Pancreas (tissue), 10 donors: ENCODE results near the gene MC4R. TPM values are rescaled to one million over a fixed set of nuclear protein-coding genes. Genes with fewer than 3 reads are reported as not detected.

ENCODE experiments used
- ATAC-seq, 4 donors: fragments of 200-7000 bp; cut with Tn5 transposase; one replicate each; pipeline versions ENCODE4 v1.8.0 to v1.9.1; 2020; ENCODE audit warnings: mild to moderate bottlenecking in 4 of 4, moderate library complexity in 4 of 4
- DNase-seq, 6 donors: peaks; one replicate each; pipeline ENCODE4 v3.0.0-alpha.2; 2020
- FAIRE-seq: peaks from 2 replicates; lab custom pipeline; 2012; peaks lifted over from hg19 to GRCh38; lab: Jason Lieb, UNC
- H3K27ac ChIP-seq, 4 donors: fragments of 200-600 bp; sonication (generic); 1 replicate in 3 of 4; 2 replicates in 1 of 4; pipeline versions ENCODE4 v1.5.0 to v1.8.0; 2020
- H3K27me3 ChIP-seq, 4 donors: fragments of 200-600 bp; one replicate each; pipeline ENCODE4 v1.8.0; 2021
- H3K36me3 ChIP-seq, 3 donors: fragments of 200-600 bp; sonication (generic) in 1 of 3; one replicate each; pipeline versions ENCODE4 v1.5.0 to v1.8.0; 2020 to 2021
- H3K4me1 ChIP-seq, 3 donors: fragments of 200-600 bp; one replicate each; pipeline ENCODE4 v1.8.0; 2021
- H3K4me3 ChIP-seq, 4 donors: fragments of 200-600 bp; sonication (generic) in 2 of 4; one replicate each; pipeline versions ENCODE4 v1.5.0 to v1.8.0; 2020 to 2021
- H3K9me3 ChIP-seq, 4 donors: fragments of 200-600 bp; one replicate each; pipeline ENCODE4 v1.8.0; 2021
- CTCF ChIP-seq, 4 donors: fragments of 200-600 bp; sonication (generic) in 3 of 4; IDR thresholded peaks; one replicate each; pipeline versions ENCODE4 v1.5.0 to v1.8.0; 2021; ENCODE audit warnings: antibody characterized with exemption in 4 of 4
- WGBS, 2 donors: extraction: QIAGEN DNeasy Blood & Tissue Kit; methylation state at CpG; one replicate each; pipeline ENCODE4 v1.1.7; 2013; 5-methylcytosine and 5-hydroxymethylcytosine counted together
- intact Hi-C, 3 donors: fragments of 100-400 bp; cut with DNase I; formaldehyde crosslinking; loops; one replicate each; pipeline versions ENCODE4 v1.11.1 to v1.14.2; 2022
- polyA plus RNA-seq, 2 donors: library from polyadenylated mRNA; stranded (reverse); fragments of 200-250 nt; gene quantifications; one replicate each; pipeline ENCODE4 v1.2.3, GENCODE V29; 2013
- total RNA-seq, 6 donors: library from RNA; stranded (reverse); fragmentation: NEBNext Ultra II Directional in 4 of 6; extraction: Animal tissue kit (Norgen Biotek cat#: 25700) in 4 of 6; gene quantifications; one replicate each; pipeline versions ENCODE4 v1.2.1 to v1.2.4, GENCODE V29; 2021 to 2023
- donor health status: healthy with polysubstance abuse.
- donor health status: DM: no; HTN: no; CAD: no; lungs with moderate emphysema.
- donor health status: DM: no; HTN: no; CAD: no.
- donor health status: control.
- donor health status: control.
- donor health status: Bipolar disorder and iron deficiency.
- donor health status: DM: yes; HTN: yes; CAD: no.
- donor health status: DM: no; HTN: no; CAD: no.
- donor health status: DM: no; HTN: no; CAD: no.
- donor health status: DM: yes; HTN: yes; CAD: no.

The MC4R gene
- total and polyA plus RNA-seq, 8 donors: 0.05 TPM; not detected in 7

- DNase-seq (no peak), FAIRE-seq (no peak), ATAC-seq (no peak)
- intact Hi-C loops: no loop called here
- 35 to 50% methylated on average over 5 of the region's 5 CpGs for WGBS, 2 donors
- no peak overlapping the region for H3K4me3 ChIP-seq
- H3K27ac ChIP-seq: no peak overlapping the region
- H3K36me3 ChIP-seq: no peaks in the 10 kb centered on the region
- H3K4me1 ChIP-seq: no peaks in the 10 kb centered on the region
- no peak for TF ChIP-seq CTCF (IDR thresholded peaks at IDR 0.05)
- no peaks in the 10 kb centered on the region for H3K27me3 ChIP-seq
- no peaks in the 10 kb centered on the region for H3K9me3 ChIP-seq
Measured at GRCh38 chr18:60411715-60412114, 39.1 kb upstream of the MC4R start.

GRCh38 chr18:60406721-60407120, 34.1 kb upstream of the MC4R start:
- Histone ChIP-seq H3K4me1 (no peaks in the 10 kb centered on the region), H3K36me3 (no peaks in the 10 kb centered on the region), H3K4me3 (no peak overlapping the region), H3K27ac (no peak overlapping the region), H3K9me3 (no peaks in the 10 kb centered on the region), H3K27me3 (no peaks in the 10 kb centered on the region)
- 35% methylated on average over 2 of the region's 2 CpGs for WGBS, 2 donors
- ATAC-seq (no peak), DNase-seq (no peak), FAIRE-seq (no peak)
- TF ChIP-seq CTCF (IDR thresholded peaks at IDR 0.05): no peak
- intact Hi-C loops: no loop called here

- FAIRE-seq: no peak
- H3K36me3 ChIP-seq: no peaks in the 10 kb centered on the region
- intact Hi-C loops: no loop called here
Measured at GRCh38 chr18:60404486-60405085, 32.0 kb upstream of the MC4R start.

GRCh38 chr18:60401346-60401745, 28.8 kb upstream of the MC4R start:
- no peak for FAIRE-seq
- DNase-seq: no peak
- ATAC-seq: no peak
- Histone ChIP-seq H3K4me3 (no peak overlapping the region), H3K9me3 (no peaks in the 10 kb centered on the region), H3K36me3 (no peaks in the 10 kb centered on the region), H3K4me1 (no peaks in the 10 kb centered on the region), H3K27ac (no peak overlapping the region), H3K27me3 (no peaks in the 10 kb centered on the region)
- no peak for TF ChIP-seq CTCF (IDR thresholded peaks at IDR 0.05)
- intact Hi-C loops: no loop called here

More at GRCh38 chr18:60404486-60405085, 32.0 kb upstream of the MC4R start:
- TF ChIP-seq CTCF (IDR thresholded peaks at IDR 0.05): no peak
- H3K4me1 ChIP-seq: no peaks in the 10 kb centered on the region
- 37 to 51% methylated on average over 6 of the region's 6 CpGs for WGBS, 2 donors
- H3K9me3 ChIP-seq: no peaks in the 10 kb centered on the region
- DNase-seq: no peak
- no peak for ATAC-seq
- no peak overlapping the region for H3K4me3 ChIP-seq
- H3K27me3 ChIP-seq: no peaks in the 10 kb centered on the region
- no peak overlapping the region for H3K27ac ChIP-seq

GRCh38 chr18:60391571-60392226, 19.1 kb upstream of the MC4R start:
- 64 to 75% methylated on average over 4 of the region's 4 CpGs for WGBS, 2 donors
- DNase-seq (no peak), ATAC-seq (no peak), FAIRE-seq (no peak)
- no peak overlapping the region for H3K27ac ChIP-seq
- H3K27me3 ChIP-seq: no peaks in the 10 kb centered on the region
- no peaks in the 10 kb centered on the region for H3K4me1 ChIP-seq
- no peaks in the 10 kb centered on the region for H3K9me3 ChIP-seq
- no peaks in the 10 kb centered on the region for H3K36me3 ChIP-seq
- intact Hi-C loops: no loop called here
- TF ChIP-seq CTCF (IDR thresholded peaks at IDR 0.05): no peak
- no peak overlapping the region for H3K4me3 ChIP-seq
